ENCODE data around the gene SLC16A2. TPM values are rescaled to one million over a fixed set of nuclear protein-coding genes. Genes with fewer than 3 reads are reported as not detected.

The SLC16A2 gene
- total and polyA plus RNA-seq, 11 donors = 2.2 to 12.1 (median 7.2) TPM

DNA sequence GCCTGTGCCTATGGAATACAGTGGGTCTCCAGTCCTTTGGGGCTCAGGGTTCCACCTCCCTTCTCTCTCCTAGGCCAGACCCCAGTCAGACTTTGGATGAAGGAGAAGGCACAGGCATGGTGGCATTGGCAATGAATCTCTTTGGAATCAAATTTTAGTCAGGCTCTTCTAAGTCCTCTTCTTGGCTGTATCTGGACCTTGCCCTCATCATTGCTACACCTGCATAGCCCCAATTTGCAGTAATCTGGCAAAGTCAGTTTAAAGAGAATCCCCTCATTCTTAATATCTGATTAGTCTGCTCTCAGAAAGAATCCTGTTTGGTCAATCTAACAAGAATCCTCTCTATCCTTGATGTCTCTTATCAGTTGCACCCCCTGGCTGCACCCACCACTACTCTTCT is 77.6 kb downstream of the SLC16A2 start:
- H3K9me3 ChIP-seq = no peaks in the 10 kb centered on the region
- no peak overlapping the region for H3K4me3 ChIP-seq
- intact Hi-C loops (cut with DNase I) = no loop called here
- TF ChIP-seq, protein P1, sequence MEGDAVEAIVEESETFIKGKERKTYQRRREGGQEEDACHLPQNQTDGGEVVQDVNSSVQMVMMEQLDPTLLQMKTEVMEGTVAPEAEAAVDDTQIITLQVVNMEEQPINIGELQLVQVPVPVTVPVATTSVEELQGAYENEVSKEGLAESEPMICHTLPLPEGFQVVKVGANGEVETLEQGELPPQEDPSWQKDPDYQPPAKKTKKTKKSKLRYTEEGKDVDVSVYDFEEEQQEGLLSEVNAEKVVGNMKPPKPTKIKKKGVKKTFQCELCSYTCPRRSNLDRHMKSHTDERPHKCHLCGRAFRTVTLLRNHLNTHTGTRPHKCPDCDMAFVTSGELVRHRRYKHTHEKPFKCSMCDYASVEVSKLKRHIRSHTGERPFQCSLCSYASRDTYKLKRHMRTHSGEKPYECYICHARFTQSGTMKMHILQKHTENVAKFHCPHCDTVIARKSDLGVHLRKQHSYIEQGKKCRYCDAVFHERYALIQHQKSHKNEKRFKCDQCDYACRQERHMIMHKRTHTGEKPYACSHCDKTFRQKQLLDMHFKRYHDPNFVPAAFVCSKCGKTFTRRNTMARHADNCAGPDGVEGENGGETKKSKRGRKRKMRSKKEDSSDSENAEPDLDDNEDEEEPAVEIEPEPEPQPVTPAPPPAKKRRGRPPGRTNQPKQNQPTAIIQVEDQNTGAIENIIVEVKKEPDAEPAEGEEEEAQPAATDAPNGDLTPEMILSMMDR (IDR thresholded peaks at IDR 0.05) = no peak
- no peak for TF ChIP-seq POLR2A (IDR thresholded peaks at IDR 0.05)
- no peak overlapping the region for H3K27ac ChIP-seq
- H3K4me1 ChIP-seq = no peaks in the 10 kb centered on the region
- peaks cover 0 to 16% (median 0%) of the 10 kb centered on the region in 9 donors for H3K27me3 ChIP-seq
- H3K36me3 ChIP-seq = no peaks in the 10 kb centered on the region
- ATAC-seq (no peak), DNase-seq (no peak)

DNA sequence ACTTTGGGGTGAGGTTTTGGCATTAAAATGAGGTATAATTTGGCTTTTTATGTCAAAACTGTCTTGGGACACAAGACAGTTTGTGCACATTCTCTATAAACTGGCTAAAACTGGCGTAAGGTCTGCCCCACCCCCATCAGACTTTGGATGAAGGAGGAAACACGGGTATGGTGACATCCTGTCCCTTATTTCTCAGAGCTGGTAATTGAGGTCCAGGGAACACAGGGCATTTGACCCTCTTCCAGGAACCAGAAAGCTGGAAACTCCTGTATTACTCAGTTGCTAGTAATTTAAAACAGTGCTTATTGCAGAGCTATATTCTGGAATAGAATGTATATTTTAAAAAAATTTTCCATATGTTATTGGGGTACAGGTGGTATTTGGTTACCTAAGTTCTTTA is 78.8 kb downstream of the SLC16A2 start:
- intact Hi-C loops (cut with DNase I) = no loop called here
- H3K4me3 ChIP-seq = no peak overlapping the region
- no peaks in the 10 kb centered on the region for H3K36me3 ChIP-seq
- H3K27ac ChIP-seq = no peak overlapping the region
- no peak for ATAC-seq
- H3K27me3 ChIP-seq = peaks cover 0 to 21% (median 0%) of the 10 kb centered on the region in 9 donors
- H3K4me1 ChIP-seq = no peaks in the 10 kb centered on the region
- TF ChIP-seq, protein P1 (IDR thresholded peaks at IDR 0.05) = no peak
- TF ChIP-seq POLR2A (IDR thresholded peaks at IDR 0.05) = no peak
- 66 to 81% (median 73%) methylated on average over 2 of the region's 2 CpGs for WGBS, 4 donors
- no peaks in the 10 kb centered on the region for H3K9me3 ChIP-seq
- DNase-seq = no peak

DNA sequence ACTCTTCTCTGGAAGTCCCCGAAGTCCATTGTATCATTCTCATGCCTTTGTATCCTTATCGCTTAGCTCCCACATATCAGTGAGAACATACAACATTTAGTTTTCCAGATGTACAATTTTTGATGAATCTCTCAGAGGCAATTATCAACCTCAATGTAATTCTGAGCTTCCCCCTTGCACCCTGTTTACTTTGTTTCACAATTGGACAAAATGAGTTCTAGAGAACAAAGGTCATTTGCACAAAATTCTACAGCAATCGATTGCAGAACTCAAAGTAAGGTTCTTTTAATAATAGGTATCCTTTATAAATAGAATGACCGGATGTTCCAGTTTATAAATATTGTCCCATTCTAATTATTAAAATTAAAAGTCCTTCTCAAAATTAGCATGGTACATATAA is 79.3 kb downstream of the SLC16A2 start:
- peaks cover 0 to 24% (median 0%) of the 10 kb centered on the region in 9 donors for H3K27me3 ChIP-seq
- ATAC-seq = no peak
- H3K27ac ChIP-seq = no peak overlapping the region
- no peaks in the 10 kb centered on the region for H3K9me3 ChIP-seq
- H3K36me3 ChIP-seq = no peaks in the 10 kb centered on the region
- WGBS, 4 donors = 87 to 95% (median 91%) methylated on average over 4 of the region's 4 CpGs
- intact Hi-C loops (cut with DNase I) = no loop called here
- no peaks in the 10 kb centered on the region for H3K4me1 ChIP-seq
- no peak overlapping the region for H3K4me3 ChIP-seq
- no peak for DNase-seq
- no peak for TF ChIP-seq POLR2A (IDR thresholded peaks at IDR 0.05)
- TF ChIP-seq, protein P1 (IDR thresholded peaks at IDR 0.05) = no peak

DNA sequence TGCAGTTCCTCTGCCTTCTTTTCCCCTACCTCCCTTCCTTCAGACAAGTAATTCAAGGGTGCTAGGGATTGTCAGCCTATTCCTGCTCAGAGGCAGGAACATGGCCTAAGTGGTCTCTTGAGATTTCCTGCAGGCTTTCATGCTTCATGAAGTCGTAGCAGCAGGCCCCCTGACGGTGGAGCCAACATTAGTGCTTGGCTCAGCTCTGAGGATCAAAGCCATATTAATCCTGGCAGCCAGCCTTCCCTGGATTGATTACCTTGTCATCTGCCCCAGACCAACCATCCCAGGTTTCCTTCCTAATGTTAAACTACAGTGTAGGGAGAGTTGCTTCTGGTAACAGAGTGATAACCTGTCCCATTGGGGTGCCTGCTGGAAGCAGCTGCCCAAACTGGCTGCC is 84.1 kb downstream of the SLC16A2 start:
- no peaks in the 10 kb centered on the region for H3K36me3 ChIP-seq
- no peak overlapping the region for H3K4me3 ChIP-seq
- intact Hi-C loops (cut with DNase I) = no loop called here
- no peak for ATAC-seq
- no peaks in the 10 kb centered on the region for H3K4me1 ChIP-seq
- no peak overlapping the region for H3K27ac ChIP-seq
- 10 to 34% (median 27%) methylated on average over 2 of the region's 2 CpGs for WGBS, 4 donors
- DNase-seq = no peak
- TF ChIP-seq POLR2A (IDR thresholded peaks at IDR 0.05) = no peak
- TF ChIP-seq, protein P1 (IDR thresholded peaks at IDR 0.05) = no peak
- no peaks in the 10 kb centered on the region for H3K9me3 ChIP-seq
- H3K27me3 ChIP-seq = peaks cover 0 to 13% (median 0%) of the 10 kb centered on the region in 9 donors
